Activated CD4-positive, CD25-positive, alpha-beta regulatory T cell treated with anti-CD3 and anti-CD28 coated beads, Interleukin-2, amount 50 U/mL, for 72 hours (primary cell): ENCODE results near the gene OSBPL2.

Experiments used
- DNase-seq: peaks from one replicate; pipeline ENCODE4 v3.0.0; 2021

Gene OSBPL2

DNA sequence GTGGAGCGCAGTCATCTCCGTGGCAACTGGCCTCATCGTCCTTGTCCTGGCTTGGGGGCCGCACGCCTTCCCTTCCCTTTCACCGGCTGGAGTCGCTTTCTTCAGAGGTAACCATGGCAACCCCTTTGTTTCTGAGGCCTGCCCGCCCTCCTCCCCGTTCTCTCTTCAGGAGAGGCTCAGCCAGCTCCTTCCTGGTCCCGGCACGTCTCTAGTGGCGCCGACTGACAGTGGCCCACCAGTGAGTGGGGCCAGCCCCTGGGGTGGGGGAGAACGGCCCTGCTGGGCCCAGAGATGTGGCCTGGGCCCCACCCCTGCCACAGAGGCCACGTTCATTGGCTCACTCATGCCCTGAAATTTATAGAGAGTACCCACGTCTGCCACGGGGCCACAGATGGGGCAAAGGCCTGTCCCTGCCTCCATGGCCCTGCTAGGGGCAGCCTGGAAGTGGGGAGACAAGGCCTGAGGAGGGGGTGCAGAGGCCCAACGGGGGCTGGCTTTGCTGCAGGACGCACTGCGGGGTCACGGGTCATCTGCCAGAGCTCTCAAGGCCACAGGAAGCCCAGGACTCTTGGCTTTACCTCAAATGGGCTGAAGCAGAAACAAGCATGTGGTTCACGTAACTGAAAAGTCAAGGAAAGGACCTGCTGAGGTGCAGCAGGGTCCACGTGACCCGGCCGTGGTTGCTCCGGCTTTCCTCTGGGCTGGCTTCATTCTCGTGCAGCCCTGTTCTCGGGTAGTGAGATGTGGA, 1.4 kb upstream of the OSBPL2 start:
- DNase-seq, result no peak

DNA sequence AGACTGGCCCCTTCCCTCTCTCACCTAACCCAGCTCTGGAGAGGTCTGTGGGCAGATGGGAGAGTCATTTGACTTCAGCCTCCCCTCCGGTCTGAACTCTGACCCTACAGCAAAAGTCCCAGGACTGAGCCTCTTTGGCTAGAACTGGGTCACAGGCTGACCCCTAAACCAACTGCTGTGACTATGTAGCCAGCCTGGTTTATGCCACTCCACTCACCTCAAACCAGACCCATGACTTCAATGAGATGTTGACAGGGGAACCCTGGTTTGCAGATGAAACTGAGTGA, 864 bp upstream of the OSBPL2 start:
- no peak for DNase-seq

DNA sequence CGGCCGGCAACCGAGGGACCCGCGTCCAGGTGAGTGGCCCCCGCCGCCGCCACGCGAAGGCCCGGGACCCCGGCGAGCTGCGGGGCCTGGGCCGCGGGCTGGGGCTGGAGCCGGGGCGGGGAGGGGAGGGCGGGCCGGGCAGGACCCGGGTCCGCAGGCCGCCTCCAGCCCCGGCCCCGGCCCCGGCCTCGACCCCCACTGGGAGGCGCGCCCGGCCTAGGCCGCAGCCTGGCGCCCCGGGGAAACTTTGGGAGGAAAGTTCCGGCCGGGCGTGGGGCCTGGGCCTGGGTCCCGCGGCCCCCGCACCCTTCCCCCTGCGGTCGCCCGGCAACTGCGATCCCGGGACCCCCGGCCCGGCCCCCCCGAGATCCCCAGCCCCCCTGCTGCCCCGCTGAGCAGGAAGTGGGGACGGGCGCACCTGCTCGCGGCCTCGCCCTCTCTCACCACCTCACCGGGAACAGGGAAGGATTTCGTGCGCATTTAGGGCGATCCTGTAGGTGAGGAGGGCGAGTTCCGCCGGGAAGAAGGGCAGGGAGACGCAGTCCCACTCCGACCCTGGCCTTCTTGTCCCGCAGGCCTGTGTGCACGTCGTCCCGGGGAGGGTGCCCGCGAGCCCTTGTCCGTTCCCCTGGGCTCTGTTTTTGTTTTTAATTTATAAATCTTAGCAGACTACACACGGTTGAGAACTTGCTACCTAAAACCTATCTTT, 402 bp downstream of the OSBPL2 start:
- no peak for DNase-seq

DNA sequence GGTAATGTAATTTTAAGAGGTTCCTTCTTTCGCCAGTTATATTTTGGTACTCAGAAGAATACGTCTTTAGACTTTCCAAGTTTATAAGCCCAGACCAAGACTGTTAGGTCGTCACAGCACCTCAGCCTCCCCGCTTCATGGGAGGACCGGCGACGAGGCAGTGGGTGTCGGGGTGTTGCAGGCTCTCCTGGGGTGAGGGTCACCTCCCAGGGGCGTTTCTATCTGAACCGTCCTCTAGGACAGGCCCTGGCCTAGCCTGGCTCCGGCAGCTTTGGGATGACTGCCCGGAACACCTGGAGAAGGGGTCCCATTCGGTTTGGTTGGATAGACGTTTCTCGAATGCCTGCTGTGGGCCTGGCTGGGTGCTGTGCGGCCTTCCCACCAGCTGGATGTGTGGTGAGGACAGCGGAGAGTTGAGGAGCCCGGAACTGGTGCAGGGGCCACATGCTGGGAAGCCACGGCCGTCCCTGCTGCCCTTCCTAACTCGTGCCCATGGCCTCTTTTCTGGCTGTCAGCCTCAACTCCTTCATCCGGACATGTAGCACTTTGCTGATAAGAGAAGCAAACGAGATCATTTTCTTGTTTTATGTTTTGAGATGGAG, 1.1 kb downstream of the OSBPL2 start:
- no peak for DNase-seq

DNA sequence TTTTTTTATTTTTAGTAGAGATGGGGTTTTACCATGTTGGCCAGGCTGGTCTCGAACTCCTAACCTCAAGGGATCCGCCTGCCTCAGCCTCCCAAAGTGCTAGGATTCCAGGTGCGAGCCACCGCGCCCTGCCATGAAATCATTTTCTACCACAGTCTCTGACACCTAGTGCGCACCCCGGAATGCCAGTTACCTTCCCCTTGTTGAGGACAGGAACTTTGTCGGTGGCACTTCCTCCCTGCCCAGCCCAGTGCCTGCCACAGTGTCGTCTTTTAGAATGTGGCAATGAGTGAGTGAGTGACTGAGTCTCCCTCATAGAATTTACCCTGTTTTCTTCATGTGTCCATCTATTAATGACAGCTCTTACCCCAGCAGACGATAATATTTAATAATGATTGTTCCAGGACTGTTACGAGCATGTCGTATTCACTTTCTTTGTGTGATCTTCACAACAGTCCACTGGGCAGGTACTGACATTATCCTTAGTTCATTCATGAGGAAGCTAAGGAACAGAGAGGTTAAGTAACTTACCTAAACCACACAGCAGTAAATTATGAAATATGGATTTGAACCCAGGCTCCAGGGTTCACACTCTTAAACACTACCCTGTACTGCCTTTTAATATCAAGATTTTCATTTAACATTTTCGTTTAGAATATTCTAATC, 1.8 kb downstream of the OSBPL2 start:
- DNase-seq, result no peak

DNA sequence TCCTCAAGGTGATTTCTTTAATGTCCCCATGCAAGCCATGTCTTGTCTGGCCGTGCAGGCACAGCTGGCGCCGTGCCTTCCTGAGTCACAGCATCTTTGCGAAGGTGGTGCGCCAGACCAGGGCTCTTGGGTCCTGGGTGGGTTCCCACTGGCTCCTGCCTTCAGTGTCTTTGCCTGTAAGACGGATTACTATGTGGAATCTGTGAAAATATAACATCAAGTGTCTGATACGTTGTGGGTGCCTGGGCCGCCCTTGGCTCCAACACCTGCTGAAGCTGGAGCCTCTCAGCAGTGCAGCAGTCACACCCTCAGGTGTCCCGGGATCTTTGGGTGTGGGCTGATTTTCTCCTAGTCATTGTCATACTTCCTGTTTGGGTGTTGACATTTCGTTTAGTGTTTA, 3.2 kb downstream of the OSBPL2 start:
- no peak for DNase-seq

DNA sequence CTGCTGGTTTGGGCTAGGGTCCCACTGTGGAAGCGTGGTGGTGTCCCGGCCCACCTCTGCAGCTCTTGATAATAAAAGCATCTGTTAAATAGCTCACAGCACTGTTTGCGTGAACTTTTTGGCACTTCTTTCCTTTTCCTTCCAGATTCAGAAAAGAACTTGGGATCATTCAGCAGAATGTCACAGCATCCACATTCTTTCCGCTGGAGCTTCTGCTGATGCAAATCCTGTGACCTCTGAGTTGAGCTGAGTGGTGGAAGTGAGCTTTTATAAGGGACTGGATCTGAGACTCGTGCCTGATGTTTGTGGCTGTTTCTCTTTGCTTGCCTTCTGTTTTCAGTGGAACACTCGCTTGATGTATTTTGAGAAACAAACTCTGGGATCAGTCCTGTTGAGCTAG, 3.9 kb downstream of the OSBPL2 start:
- DNase-seq, result no peak

DNA sequence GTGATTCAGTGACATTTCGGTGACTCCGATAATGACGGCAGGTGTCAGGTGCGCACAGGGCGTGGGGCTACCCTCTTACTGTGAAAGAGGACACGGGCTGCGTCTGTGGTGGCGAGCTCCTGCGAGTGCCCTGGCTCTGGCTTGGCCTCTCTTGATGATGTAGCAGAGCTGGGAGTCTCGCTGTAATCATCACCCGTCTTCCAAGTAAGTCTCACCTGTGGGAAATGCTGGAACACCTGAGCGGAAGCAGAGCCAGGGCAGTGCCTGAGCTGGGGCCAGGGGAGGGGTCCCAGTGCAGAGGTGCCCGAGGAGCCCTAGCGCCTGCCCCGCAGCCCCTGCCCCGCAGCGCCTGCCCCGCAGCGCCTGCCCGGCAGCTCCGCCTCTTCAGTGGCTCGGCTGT, 4.8 kb downstream of the OSBPL2 start:
- DNase-seq, result no peak

DNA sequence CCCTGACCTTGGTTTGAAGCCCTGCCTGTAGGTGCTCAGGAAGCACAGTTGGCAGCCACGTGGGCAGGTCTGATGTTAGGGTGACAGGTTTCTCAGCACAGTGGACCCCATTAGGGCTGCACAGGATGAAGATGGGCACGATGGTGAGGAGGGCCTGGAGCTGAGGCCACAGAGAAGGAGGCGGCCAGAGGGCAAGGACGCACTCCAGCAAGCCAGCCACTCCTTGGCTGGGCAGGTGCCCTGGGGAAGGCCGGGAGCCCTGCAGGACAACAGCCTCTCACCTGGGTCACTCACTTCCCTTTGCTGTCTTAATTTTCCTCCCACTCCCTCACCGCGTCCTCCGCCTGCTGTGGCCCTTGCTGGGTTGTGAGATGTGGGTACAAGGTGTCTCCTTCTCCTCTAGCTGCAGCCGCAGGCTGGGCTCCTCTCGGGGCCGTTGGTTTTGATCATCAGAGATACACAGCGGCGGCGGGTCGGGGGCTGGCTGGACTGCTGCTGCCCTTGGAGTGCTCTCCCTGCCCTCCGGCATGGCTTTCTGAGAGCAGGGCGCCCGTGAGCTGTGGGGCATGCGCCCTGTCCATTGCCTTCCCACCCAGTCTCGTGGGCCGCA, 5.7 kb downstream of the OSBPL2 start:
- no peak for DNase-seq

DNA sequence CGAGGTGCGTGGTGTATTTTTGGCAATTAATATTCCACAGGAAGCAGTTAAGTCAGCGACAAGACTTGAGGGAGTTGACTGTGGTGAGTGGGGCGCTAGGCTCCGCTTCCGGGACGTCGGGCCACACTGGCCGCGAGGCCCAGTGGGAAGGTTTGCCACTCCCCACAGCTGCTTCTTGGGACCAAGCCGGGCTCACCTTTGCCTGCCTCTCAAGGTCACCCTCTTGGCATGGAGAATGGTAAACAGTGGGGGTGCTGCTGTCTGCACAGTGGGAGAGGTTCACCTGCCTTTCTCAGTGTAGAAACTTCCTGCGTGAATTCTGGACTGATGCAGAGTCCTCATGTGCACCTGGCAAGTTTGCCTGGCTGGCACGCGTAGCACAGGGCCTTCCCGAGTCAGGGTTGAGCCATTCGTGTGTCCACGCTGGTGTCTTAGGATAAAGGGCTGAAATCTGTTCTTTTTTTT, 6.4 kb downstream of the OSBPL2 start:
- DNase-seq, result no peak

DNA sequence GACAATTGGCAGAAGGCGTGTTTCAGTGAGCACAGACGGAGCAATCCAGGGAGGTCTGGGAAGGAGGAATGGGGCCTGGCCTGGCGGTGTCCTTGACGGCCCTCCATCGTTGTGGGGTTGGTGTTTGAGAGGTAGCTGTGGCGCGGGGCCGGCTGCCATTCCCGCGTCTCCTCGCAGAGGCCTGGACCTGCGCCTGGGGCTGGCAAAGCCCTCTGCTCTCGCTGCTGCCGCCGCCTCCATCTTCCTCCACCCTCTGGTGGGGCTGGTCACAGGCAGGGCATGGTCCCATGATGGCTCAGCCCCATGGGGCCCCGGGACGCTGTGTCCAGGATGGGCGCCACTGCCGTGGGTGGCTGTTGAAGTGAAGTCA, 7.6 kb downstream of the OSBPL2 start:
- no peak for DNase-seq

DNA sequence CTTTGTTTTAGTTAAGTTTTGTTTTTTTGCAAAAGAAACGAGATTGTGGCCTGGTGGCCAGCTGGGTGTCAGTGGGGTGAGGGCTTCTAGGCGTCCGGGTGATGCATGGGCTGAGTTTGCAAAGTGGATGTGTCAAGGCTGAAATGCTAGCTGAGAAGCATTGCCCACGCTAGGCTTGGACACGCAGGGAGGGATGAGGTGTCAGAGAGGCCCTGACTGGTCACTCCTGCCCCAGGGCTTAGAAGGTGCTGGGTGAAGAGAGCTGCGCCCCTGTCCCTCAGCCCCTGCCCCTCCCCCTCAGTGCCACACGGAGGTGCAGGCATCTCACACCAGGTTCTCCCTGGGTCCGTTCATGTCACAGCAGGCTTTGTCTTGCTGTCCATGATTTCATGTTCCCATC, 8.1 kb downstream of the OSBPL2 start:
- no peak for DNase-seq

DNA sequence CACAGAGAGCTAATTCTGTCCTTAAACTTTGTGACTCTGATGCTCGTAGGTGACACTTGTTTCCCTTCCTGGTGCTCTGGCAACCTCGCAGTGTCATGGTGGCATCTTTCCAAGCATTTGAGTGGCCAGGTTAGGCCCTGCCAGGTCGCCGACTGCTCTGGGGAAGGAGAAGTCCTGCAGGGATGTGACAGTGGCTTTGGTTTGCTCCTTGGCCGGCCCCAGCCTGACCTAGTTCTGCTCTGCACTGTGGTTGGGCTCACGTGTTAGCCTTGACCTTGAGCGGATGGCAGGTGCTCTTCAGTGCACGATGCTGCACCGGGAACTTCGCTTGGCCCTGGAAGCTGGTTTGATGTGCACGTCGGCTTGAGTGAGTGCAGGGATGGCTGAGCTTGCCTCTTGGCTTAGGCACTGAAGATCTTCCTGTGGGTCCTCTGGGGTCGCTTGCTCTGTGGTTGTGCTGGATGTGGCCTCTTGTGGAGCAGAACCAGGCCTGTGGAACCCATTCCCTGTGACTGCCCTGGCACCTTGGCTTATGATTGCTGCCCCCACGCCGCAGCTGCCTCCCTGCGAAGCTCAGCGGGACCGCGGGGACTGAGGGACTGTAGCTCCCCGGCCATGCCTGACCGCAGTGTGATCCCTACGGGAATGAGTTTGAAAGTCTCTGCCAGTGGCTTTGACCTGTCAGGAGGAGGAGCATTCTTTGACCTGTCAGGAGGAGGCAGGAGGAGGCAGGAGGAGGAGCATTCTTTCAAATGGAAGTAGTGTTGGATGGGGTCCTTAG, 8.7 kb downstream of the OSBPL2 start:
- no peak for DNase-seq

DNA sequence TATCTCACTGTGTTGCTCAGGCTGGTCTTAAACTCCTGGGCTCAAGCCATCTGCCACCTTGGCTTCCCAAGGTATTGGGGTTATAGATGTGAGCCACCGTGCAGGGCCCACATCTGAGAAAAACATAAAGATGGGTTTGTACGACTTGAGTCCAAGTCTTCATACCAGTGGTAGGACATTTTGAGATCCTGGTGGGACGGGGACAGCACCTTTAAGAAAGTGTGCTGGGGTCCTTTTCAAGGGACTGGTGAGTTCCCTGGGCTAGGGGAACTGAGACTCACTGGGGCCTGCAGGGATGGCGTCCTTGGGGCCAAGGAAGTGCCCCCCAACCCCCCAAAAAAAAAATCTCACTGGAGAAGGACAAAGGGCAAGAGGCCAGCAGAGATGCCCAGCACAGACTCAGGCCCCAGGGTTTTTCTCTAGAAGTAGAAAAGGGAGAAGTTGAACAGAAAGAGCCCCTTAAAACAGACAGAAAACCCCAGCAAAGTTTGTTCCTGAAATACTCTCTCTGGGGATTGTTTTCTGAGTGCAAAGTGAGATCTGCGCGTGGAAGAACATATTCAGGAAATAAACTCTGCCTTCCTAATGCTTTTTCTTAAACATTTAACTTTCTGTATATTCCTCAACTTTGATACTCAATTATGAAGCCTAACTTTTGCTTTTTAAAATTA, 10.7 kb downstream of the OSBPL2 start:
- DNase-seq, result no peak

DNA sequence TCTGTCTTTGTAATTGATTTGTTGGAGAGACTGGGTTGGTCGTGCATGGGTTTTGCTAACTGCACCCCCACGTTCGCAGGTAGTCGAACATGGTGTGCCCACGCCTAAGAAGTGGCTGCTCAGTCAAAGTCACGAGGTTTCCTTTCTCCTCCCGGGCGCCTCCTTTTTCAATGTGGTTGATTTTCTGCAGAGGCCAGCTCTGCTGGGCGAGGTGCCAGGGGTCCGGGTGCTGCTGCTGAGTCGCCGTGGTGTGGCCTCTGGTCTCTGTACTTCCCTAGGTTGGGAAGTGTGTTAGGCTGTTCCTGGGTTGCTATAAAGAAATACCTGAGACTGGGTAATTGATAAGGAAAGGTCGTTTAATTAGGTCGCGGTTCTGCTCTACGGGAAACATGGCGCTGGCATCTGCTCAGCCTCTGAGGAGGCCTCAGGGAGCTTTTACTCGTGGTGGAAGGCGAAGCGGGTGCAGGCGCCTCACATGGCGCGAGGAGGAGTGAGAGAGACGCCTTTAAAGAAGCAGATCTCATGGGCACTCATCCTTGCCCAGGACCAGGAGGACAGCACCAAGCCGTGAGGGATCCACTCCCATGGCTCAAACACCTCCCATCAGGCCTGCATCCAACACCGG, 14.1 kb downstream of the OSBPL2 start:
- no peak for DNase-seq

DNA sequence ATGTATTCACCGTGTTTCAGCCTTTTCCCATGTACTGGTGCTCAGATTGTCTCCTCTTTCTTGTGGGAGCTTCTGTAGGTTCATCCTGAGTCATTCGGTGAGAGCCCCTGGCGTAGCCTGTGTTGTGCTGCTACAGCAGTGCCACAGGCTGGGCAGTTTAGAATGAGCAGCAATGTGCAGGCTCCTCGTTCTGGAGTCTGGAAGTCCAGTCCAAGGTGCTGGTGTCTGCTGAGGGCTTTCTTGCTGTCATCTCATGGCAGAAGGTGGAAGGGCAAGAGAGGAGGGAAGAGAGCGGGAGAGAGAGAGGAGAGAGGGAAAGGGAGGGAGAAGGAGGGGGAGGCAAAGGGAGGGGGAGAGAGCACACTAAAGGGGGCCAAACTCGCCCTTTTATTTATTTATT, 15.1 kb downstream of the OSBPL2 start:
- DNase-seq, result no peak

DNA sequence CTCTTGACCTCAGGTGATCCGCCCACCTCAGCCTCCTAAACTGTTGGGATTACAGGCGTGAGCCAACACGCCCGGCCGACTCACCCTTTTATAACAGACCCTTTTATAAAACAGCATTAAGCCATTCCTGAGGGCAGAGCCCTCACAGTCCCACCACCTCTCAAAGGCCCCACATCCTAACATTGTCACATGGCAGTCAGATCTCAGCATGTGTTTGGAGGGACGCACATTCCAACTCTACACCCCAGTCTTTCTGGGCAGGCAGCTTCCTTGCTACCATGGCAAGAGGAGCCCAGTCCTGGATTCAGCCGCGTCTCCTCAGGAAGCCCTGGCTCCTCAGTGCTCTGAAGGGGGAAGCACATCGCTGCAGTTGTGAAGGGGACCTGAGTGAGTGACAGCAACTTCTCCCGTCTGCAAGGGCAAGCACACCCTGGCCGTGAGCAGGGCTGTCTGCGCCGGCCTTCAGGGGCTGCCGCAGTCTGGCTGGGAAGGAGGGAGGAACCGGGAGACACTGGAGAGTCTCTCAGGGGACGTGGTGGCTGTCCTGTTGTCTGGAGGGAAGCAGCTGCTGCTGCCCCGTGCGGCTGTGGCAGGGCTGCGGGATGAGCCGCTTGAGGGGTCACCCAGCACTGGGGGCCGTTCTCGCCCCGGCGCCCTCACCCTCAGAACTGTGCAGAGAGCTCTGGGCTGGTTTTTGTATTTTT, 15.9 kb downstream of the OSBPL2 start:
- no peak for DNase-seq

DNA sequence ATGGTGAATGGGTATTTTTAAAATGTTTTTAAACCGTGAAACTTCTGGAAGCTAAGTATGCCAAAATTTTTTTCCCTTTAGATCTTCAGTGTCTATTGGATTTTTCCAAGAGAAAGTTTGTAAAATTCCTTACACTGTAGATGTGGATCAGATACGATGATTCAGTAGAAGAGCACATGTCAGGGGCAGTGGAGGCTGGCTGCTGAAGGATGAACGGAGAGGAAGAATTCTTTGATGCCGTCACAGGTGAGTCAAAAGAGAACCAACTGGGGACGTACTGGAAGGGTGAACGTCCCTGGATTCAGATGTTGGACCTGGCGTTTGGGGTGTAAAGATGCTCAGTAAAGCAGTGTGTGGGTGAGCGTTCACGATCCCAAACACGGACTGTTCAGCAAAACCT, 17.7 kb downstream of the OSBPL2 start:
- DNase-seq, result no peak

DNA sequence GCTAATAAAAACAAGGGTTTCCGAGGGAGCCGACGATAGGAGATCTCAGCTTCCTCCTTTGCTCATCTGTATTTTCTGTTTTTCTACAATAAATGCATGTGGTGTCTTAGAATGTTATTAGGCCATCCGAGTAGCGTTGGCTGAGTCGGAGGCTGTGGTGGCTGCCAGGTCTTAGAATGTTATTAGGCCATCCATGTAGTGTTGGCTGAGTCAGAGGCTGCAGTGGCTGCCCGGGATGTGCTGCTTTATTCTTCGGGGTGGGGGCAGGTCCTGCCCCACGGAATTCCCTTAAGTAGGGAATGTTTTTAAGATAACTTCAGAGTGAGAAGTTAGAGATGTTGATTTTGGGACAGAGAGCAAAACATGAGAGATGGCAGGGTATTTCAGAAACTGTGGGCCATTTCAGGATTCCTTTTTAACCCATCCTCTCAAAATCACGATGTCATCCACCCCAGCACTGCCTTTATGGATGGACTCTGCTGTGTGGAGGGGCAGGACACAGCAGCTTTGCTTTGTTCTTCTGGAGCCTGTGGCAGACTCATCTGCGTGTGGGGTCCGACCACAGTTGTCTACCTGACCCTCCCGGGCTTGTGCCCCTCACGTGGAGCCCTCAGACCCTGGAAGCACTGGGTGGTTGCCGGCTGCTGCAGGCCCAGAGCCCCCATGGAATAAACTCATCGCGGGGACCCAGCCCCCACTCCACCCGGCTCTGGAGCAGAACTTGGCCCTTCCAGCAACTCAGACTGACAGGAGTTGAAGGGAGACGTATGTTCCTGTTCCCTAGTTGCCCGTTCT, 20.4 kb downstream of the OSBPL2 start:
- no peak for DNase-seq

DNA sequence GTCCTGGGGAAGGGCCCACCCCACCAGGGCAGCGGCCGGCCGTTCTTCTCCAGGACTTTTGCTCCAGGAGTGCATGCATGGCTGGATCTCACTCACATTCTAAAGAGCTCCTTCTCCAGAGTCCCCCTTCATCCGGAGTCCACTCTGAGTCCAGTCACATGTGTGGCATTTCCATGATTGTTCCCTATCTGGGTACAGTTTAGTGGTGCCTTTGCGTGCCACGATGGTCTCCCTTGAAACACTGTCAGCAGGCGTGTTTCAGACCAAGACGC, 20.9 kb downstream of the OSBPL2 start:
- DNase-seq, result no peak
